Small intestine (tissue), 7 donors: ENCODE data around the gene VPS39. TPM values are rescaled to one million over a fixed set of nuclear protein-coding genes. Genes with fewer than 3 reads are reported as not detected.
A peak's percentile ranks its signal among the peaks of the same experiment; 100 is the strongest.

Experiments
- DNase-seq, 2 donors: peaks; one replicate each; pipeline versions ENCODE4 v3.0.0 to v3.0.0-alpha.2; 2013
- FAIRE-seq: peaks from 2 replicates; lab custom pipeline; 2012; peaks lifted over from hg19 to GRCh38; lab: Jason Lieb, UNC
- H3K27ac ChIP-seq, 3 donors: one replicate each; pipeline ENCODE4 v1.5.1; 2013; ENCODE audit warnings: low read length in 2 of 3, mild to moderate bottlenecking in 2 of 3, control low read depth in 1 of 3, inconsistent platforms in 1 of 3, low read depth in 1 of 3, moderate library complexity in 1 of 3
- H3K27me3 ChIP-seq, 3 donors: one replicate each; pipeline ENCODE4 v1.6.1; 2013; ENCODE audit warnings: low read length in 3 of 3, inconsistent platforms in 1 of 3; ENCODE audit not compliant: control insufficient read depth in 3 of 3, insufficient read depth in 3 of 3
- H3K36me3 ChIP-seq, 3 donors: one replicate each; pipeline ENCODE4 v1.6.1; 2013; ENCODE audit warnings: low read length in 3 of 3, inconsistent platforms in 1 of 3, low read depth in 1 of 3, mild to moderate bottlenecking in 1 of 3, moderate library complexity in 1 of 3; ENCODE audit not compliant: control insufficient read depth in 3 of 3, insufficient read depth in 2 of 3
- H3K4me1 ChIP-seq, 3 donors: one replicate each; pipeline ENCODE4 v1.6.1; 2013; ENCODE audit warnings: low read length in 2 of 3, inconsistent platforms in 1 of 3, low read depth in 1 of 3, mild to moderate bottlenecking in 1 of 3, moderate library complexity in 1 of 3; ENCODE audit not compliant: control insufficient read depth in 3 of 3, insufficient read depth in 2 of 3
- H3K4me3 ChIP-seq, 3 donors: one replicate each; pipeline ENCODE4 v1.5.1; 2013; ENCODE audit warnings: low read length in 3 of 3, control low read depth in 1 of 3, inconsistent platforms in 1 of 3, low read depth in 1 of 3, mild to moderate bottlenecking in 1 of 3, moderate library complexity in 1 of 3
- H3K9me3 ChIP-seq, 2 donors: one replicate each; pipeline ENCODE4 v1.6.1; 2013; ENCODE audit warnings: low read depth in 1 of 2, low read length in 1 of 2; ENCODE audit not compliant: control insufficient read depth in 2 of 2, insufficient read depth in 1 of 2
- WGBS, 3 donors: extraction: QIAGEN DNeasy Blood & Tissue Kit; methylation state at CpG; one replicate each; pipeline ENCODE4 v1.1.7; 2013; 5-methylcytosine and 5-hydroxymethylcytosine counted together
- polyA plus RNA-seq, 4 donors: library from polyadenylated mRNA; stranded (reverse) in 3 of 4; unstranded in 1 of 4; fragments of 200-250 nt in 3 of 4; fragments of 120-200 nt in 1 of 4; gene quantifications; one replicate each; pipeline versions ENCODE4 v1.2.1 to v1.2.3, GENCODE V29; 2013
- donor health status: healthy with polysubstance abuse.
- donor health status: control.
- donor health status: control.
- donor health status: Bipolar disorder and iron deficiency.
- donor health status: healthy.

The VPS39 gene
- polyA plus RNA-seq, 4 donors, result 28.2 to 58.3 (median 41.4) TPM

- 62 to 75% (median 72%) methylated on average over 4 of the region's 4 CpGs for WGBS, 3 donors
- Histone ChIP-seq H3K4me1 (no peaks in the 10 kb centered on the region), H3K4me3 (no peak overlapping the region), H3K36me3 (peaks cover 27 to 81% (median 30%) of the 10 kb centered on the region in 3 donors), H3K27me3 (no peaks in the 10 kb centered on the region), H3K9me3 (no peaks in the 10 kb centered on the region), H3K27ac (no peak overlapping the region)
- FAIRE-seq (no peak), DNase-seq (no peak)
Measured at GRCh38 chr15:42163947-42164550, 44.1 kb downstream of the VPS39 start.

DNA sequence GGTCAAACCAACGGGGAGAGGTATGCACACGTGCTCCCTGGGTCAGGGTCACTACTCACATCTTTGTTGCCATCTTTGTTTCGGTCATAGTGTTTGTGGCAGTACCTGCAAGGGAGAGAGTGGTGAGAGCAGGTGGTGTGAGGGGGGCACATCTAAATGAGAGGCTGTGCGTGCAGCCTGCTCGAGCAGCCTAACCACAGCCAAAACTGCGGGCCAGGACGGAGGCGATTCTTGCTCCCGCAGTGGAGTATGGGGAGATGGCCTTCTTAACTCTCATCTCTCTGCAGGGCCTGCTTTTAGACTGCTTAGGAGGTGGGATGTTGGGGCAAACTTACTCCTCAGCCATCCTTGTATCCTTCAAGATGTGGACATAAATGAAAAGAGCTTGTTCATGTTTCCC lies 44.8 kb downstream of the VPS39 start:
- Histone ChIP-seq H3K4me3 (no peak overlapping the region), H3K4me1 (no peaks in the 10 kb centered on the region), H3K9me3 (no peaks in the 10 kb centered on the region), H3K27ac (no peak overlapping the region), H3K27me3 (no peaks in the 10 kb centered on the region), H3K36me3 (peaks cover 30 to 81% (median 30%) of the 10 kb centered on the region in 3 donors)
- FAIRE-seq, result no peak
- WGBS, 3 donors, result 94 to 96% (median 95%) methylated on average over 9 of the region's 9 CpGs
- no peak for DNase-seq

GRCh38 chr15:42160136-42160535 lies 48.0 kb downstream of the VPS39 start:
- FAIRE-seq, result no peak
- Histone ChIP-seq H3K4me1 (peaks cover 0 to 13% (median 0%) of the 10 kb centered on the region in 3 donors), H3K4me3 (no peak overlapping the region), H3K9me3 (no peaks in the 10 kb centered on the region), H3K27me3 (no peaks in the 10 kb centered on the region), H3K27ac (no peak overlapping the region), H3K36me3 (peaks cover 27 to 62% (median 27%) of the 10 kb centered on the region in 3 donors)
- WGBS, 3 donors, result 88 to 95% (median 94%) methylated on average over 7 of the region's 7 CpGs
- DNase-seq, result no peak

- Histone ChIP-seq H3K27me3 (no peaks in the 10 kb centered on the region), H3K36me3 (peaks cover 22 to 56% (median 25%) of the 10 kb centered on the region in 3 donors), H3K4me1 (peaks cover 0 to 13% (median 0%) of the 10 kb centered on the region in 3 donors), H3K27ac (no peak overlapping the region), H3K4me3 (no peak overlapping the region), H3K9me3 (no peaks in the 10 kb centered on the region)
- no peak for FAIRE-seq
- DNase-seq, result no peak
- WGBS, 3 donors, result 90 to 95% (median 93%) methylated on average over 18 of the region's 18 CpGs
Measured at GRCh38 chr15:42159381-42160015, 48.6 kb downstream of the VPS39 start.

GRCh38 chr15:42158941-42159340 lies 49.2 kb downstream of the VPS39 start:
- H3K4me1 ChIP-seq, result peaks cover 0 to 13% (median 0%) of the 10 kb centered on the region in 3 donors
- H3K27me3 ChIP-seq, result no peaks in the 10 kb centered on the region
- H3K27ac ChIP-seq, result no peak overlapping the region
- no peak for DNase-seq
- WGBS, 3 donors, result 91 to 94% (median 92%) methylated on average over 10 of the region's 10 CpGs
- no peak overlapping the region for H3K4me3 ChIP-seq
- H3K36me3 ChIP-seq, result peaks cover 19 to 52% (median 22%) of the 10 kb centered on the region in 3 donors
- FAIRE-seq, result no peak
- H3K9me3 ChIP-seq, result no peaks in the 10 kb centered on the region

DNA sequence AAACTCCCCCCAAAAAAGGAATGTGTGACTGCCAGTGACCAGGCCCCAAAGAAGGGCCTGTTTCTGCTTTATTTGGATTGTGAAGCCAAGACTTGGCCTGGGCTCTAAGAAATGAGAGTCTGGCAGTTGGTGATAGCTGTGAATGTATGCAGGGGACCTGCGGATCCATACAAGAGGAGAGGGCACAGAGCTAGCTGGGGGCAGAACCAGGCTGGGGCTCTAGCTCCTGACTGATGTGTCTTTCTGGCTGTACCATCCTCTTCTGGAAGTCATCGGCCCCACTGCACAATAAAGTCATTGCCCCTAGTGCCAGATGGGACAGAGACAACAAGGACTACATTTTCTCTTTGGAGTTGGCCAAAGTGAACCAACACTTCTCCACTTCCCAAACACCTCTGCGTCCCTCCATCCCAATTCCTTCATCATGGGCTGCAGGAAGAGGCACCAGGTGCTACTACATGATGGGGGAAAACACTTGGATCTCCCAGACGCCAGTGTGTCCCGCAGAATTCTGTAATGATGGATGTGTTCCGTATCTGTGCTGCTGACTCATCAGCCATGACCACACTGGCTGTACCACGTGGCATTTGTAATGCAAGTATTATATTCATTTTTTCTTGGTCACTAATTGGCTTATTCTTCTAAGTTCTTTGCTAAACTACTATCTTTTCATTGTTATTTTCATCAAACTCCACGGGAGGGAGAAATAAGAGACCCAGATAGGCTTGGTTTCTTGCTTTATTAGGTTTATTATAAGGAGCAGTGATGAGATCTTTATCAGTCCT lies 49.9 kb downstream of the VPS39 start:
- Histone ChIP-seq H3K4me1 (peaks cover 0 to 13% (median 0%) of the 10 kb centered on the region in 3 donors), H3K27ac (no peak overlapping the region), H3K27me3 (no peaks in the 10 kb centered on the region), H3K36me3 (peaks cover 17 to 51% (median 19%) of the 10 kb centered on the region in 3 donors), H3K4me3 (no peak overlapping the region), H3K9me3 (no peaks in the 10 kb centered on the region)
- 81 to 88% (median 83%) methylated on average over 8 of the region's 8 CpGs for WGBS, 3 donors
- FAIRE-seq (no peak), DNase-seq (no peak)

GRCh38 chr15:42157381-42157780 lies 50.7 kb downstream of the VPS39 start:
- WGBS, 3 donors, result 96 to 100% (median 98%) methylated on average over 8 of the region's 8 CpGs
- no peaks in the 10 kb centered on the region for H3K9me3 ChIP-seq
- DNase-seq, result no peak
- H3K36me3 ChIP-seq, result peaks cover 16 to 49% (median 17%) of the 10 kb centered on the region in 3 donors
- H3K27me3 ChIP-seq, result no peaks in the 10 kb centered on the region
- H3K4me3 ChIP-seq, result no peak overlapping the region
- no peak for FAIRE-seq
- no peak overlapping the region for H3K27ac ChIP-seq
- peaks cover 0 to 13% (median 0%) of the 10 kb centered on the region in 3 donors for H3K4me1 ChIP-seq

DNA sequence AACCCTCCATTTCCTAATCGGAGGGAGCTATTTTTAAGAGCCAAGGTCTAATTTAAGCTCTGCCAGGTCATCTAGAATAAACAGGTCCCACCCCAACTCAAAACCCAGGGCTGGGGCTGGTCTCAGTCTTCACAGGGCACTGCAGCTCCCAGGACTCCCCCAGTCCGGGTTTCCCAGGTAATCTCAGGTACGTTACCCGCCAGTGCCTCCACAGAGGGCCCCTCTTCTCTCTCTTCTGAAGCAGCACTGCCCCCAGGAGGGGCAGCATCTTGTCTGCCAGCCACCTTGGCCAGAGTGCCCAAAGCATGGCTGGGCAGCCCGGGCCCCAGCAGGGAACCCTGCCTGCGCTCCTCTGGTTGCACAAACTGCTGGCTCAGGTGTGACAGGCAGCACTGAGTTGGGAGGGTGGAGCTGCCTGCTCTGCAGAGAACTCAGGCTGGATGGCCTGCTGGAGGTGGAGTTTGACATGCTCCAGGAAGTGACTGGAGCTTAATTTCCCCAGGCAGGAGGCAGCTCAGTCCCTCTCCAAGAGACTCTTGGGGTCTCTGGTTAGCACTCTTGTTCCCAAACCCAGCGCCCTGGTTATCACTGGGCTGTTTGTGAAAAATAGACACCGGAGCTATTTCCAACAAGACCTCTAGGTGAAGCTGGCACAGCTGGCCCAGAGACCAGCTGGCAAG lies 51.7 kb downstream of the VPS39 start, which contains the start of gene PLA2G4F:
TSS of gene PLA2G4F (minus strand) at position 394 of the 680 bp plus-strand sequence. CDS start at position 307, 87 bp downstream.
- Histone ChIP-seq H3K9me3 (no peaks in the 10 kb centered on the region), H3K27ac (peak within 1 kb of the TSS; percentile 73 to 84 (median 79)), H3K36me3 (peaks cover 13 to 44% (median 14%) of the 10 kb centered on the region in 3 donors), H3K27me3 (no peaks in the 10 kb centered on the region), H3K4me1 (peaks cover 0 to 13% (median 0%) of the 10 kb centered on the region in 3 donors), H3K4me3 (peak within 1 kb of the TSS; percentile 13 to 56 (median 28))
- DNase-seq (peak; percentile 83 to 89), FAIRE-seq (no peak)
- 20 to 48% (median 23%) methylated on average over 8 of the region's 8 CpGs for WGBS, 3 donors
